Dendritic cell treated with granulocyte-macrophage colony-stimulating factor and Interleukin-4, amounts not matched to agents 40 ng/mL and 50 ng/mL, for 4 days (primary cell): ENCODE data around the gene AUP1.
A peak's percentile ranks its signal among the peaks of the same experiment; 100 is the strongest.

Experiments
- H3K27ac Mint-ChIP-seq: one replicate; pipeline ENCODE4 v1.8.0; 2022; ENCODE audit warnings: mild to moderate bottlenecking, mixed read lengths
- H3K27me3 Mint-ChIP-seq: one replicate; pipeline ENCODE4 v1.8.0; 2022; ENCODE audit warnings: mild to moderate bottlenecking, mixed read lengths
- H3K36me3 Mint-ChIP-seq: one replicate; pipeline ENCODE4 v1.8.0; 2022; ENCODE audit warnings: low read depth, mixed read lengths
- H3K4me1 Mint-ChIP-seq: one replicate; pipeline ENCODE4 v1.8.0; 2022; ENCODE audit warnings: low read depth, mixed read lengths
- H3K4me3 Mint-ChIP-seq: one replicate; pipeline ENCODE4 v1.8.0; 2022; ENCODE audit warnings: mild to moderate bottlenecking, moderate library complexity, mixed read lengths
- H3K9me3 Mint-ChIP-seq: one replicate; pipeline ENCODE4 v1.8.0; 2022; ENCODE audit warnings: mixed read lengths
- intact Hi-C: fragments of 100-400 bp; cut with micrococcal nuclease; formaldehyde crosslinking; loops from one replicate; pipeline ENCODE4 v1.15.0; 2022

AUP1 gene

GRCh38 chr2:74524955-74525716, 4.4 kb downstream of the AUP1 start:
- no peak overlapping the region for H3K27ac Mint-ChIP-seq
- H3K36me3 Mint-ChIP-seq: peaks cover 36% of the 10 kb centered on the region
- no peaks in the 10 kb centered on the region for H3K9me3 Mint-ChIP-seq
- peaks cover 30% of the 10 kb centered on the region for H3K4me1 Mint-ChIP-seq
- H3K4me3 Mint-ChIP-seq: no peak overlapping the region
- peaks cover 23% of the 10 kb centered on the region for H3K27me3 Mint-ChIP-seq
- intact Hi-C loops: no loop called here

- H3K36me3 Mint-ChIP-seq: peaks cover 31% of the 10 kb centered on the region
- peaks cover 34% of the 10 kb centered on the region for H3K27me3 Mint-ChIP-seq
- no peak overlapping the region for H3K27ac Mint-ChIP-seq
- peaks cover 30% of the 10 kb centered on the region for H3K4me1 Mint-ChIP-seq
- H3K9me3 Mint-ChIP-seq: no peaks in the 10 kb centered on the region
- H3K4me3 Mint-ChIP-seq: no peak overlapping the region
- intact Hi-C loops: no loop called here
These were observed 5.5 kb downstream of the AUP1 start for GRCh38 chr2:74524005-74524404.

- intact Hi-C loops: no loop called here
- H3K9me3 Mint-ChIP-seq: no peaks in the 10 kb centered on the region
- H3K27me3 Mint-ChIP-seq: peaks cover 49% of the 10 kb centered on the region
- H3K36me3 Mint-ChIP-seq: peaks cover 16% of the 10 kb centered on the region
- no peak overlapping the region for H3K4me3 Mint-ChIP-seq
- peaks cover 21% of the 10 kb centered on the region for H3K4me1 Mint-ChIP-seq
- H3K27ac Mint-ChIP-seq: no peak overlapping the region
These were observed 7.0 kb downstream of the AUP1 start for GRCh38 chr2:74522516-74522915.

GRCh38 chr2:74516650-74517049, 12.9 kb downstream of the AUP1 start:
- Mint-ChIP-seq H3K36me3 (no peaks in the 10 kb centered on the region), H3K27me3 (peaks cover 94% of the 10 kb centered on the region), H3K4me1 (peaks cover 33% of the 10 kb centered on the region), H3K27ac (no peak overlapping the region), H3K9me3 (no peaks in the 10 kb centered on the region), H3K4me3 (peak overlapping the region; percentile 72)
- intact Hi-C loops: no loop called here

- peak overlapping the region; percentile 72 for H3K4me3 Mint-ChIP-seq
- peaks cover 33% of the 10 kb centered on the region for H3K4me1 Mint-ChIP-seq
- intact Hi-C loops: no loop called here
- H3K27ac Mint-ChIP-seq: no peak overlapping the region
- no peaks in the 10 kb centered on the region for H3K36me3 Mint-ChIP-seq
- no peaks in the 10 kb centered on the region for H3K9me3 Mint-ChIP-seq
- H3K27me3 Mint-ChIP-seq: peaks cover 94% of the 10 kb centered on the region
These were observed 13.4 kb downstream of the AUP1 start for GRCh38 chr2:74515981-74516633.

GRCh38 chr2:74515271-74515980, 14.1 kb downstream of the AUP1 start:
- Mint-ChIP-seq H3K36me3 (no peaks in the 10 kb centered on the region), H3K9me3 (no peaks in the 10 kb centered on the region), H3K4me1 (peaks cover 33% of the 10 kb centered on the region), H3K27me3 (peaks cover 95% of the 10 kb centered on the region), H3K4me3 (peak overlapping the region; percentile 72), H3K27ac (no peak overlapping the region)
- intact Hi-C loops: no loop called here

GRCh38 chr2:74514368-74515270, 14.9 kb downstream of the AUP1 start, which contains the start of gene TLX2:
TSS of gene TLX2 (plus strand) at chr2:74514450. CDS start at chr2:74514807, 357 bp downstream.
- H3K9me3 Mint-ChIP-seq: no peaks in the 10 kb centered on the region
- H3K27ac Mint-ChIP-seq: no peak within 1 kb of the TSS
- H3K4me3 Mint-ChIP-seq: peak within 1 kb of the TSS; percentile 72
- peaks cover 33% of the 10 kb centered on the region for H3K4me1 Mint-ChIP-seq
- no peaks in the 10 kb centered on the region for H3K36me3 Mint-ChIP-seq
- intact Hi-C loops: no loop called here
- peaks cover 95% of the 10 kb centered on the region for H3K27me3 Mint-ChIP-seq

- intact Hi-C loops: no loop called here
- Mint-ChIP-seq H3K27me3 (peaks cover 90% of the 10 kb centered on the region), H3K4me1 (peaks cover 33% of the 10 kb centered on the region), H3K4me3 (no peak overlapping the region), H3K27ac (no peak overlapping the region), H3K9me3 (no peaks in the 10 kb centered on the region), H3K36me3 (no peaks in the 10 kb centered on the region)
These were observed 15.7 kb downstream of the AUP1 start for GRCh38 chr2:74513605-74514367.

GRCh38 chr2:74512744-74513604, 16.5 kb downstream of the AUP1 start:
- Mint-ChIP-seq H3K36me3 (peaks cover under 1% of the 10 kb centered on the region), H3K9me3 (no peaks in the 10 kb centered on the region), H3K4me3 (no peak overlapping the region), H3K4me1 (peaks cover 40% of the 10 kb centered on the region), H3K27me3 (peaks cover 90% of the 10 kb centered on the region), H3K27ac (no peak overlapping the region)
- intact Hi-C loops: no loop called here

GRCh38 chr2:74511104-74511989, 18.2 kb downstream of the AUP1 start:
- H3K4me3 Mint-ChIP-seq: no peak overlapping the region
- H3K27ac Mint-ChIP-seq: no peak overlapping the region
- H3K36me3 Mint-ChIP-seq: peaks cover 17% of the 10 kb centered on the region
- peaks cover 36% of the 10 kb centered on the region for H3K4me1 Mint-ChIP-seq
- H3K27me3 Mint-ChIP-seq: peaks cover 75% of the 10 kb centered on the region
- H3K9me3 Mint-ChIP-seq: no peaks in the 10 kb centered on the region
- intact Hi-C loops: no loop called here

GRCh38 chr2:74510272-74510671, 19.2 kb downstream of the AUP1 start:
- Mint-ChIP-seq H3K27ac (no peak overlapping the region), H3K4me1 (peaks cover 36% of the 10 kb centered on the region), H3K27me3 (peaks cover 66% of the 10 kb centered on the region), H3K4me3 (no peak overlapping the region), H3K36me3 (peaks cover 26% of the 10 kb centered on the region), H3K9me3 (no peaks in the 10 kb centered on the region)
- intact Hi-C loops: no loop called here
